ENCODE data around the gene PRDM16. TPM values are rescaled to one million over a fixed set of nuclear protein-coding genes. Genes with fewer than 3 reads are reported as not detected.

Gene PRDM16
- total RNA-seq, 1 experiment from 2014 or later: 0.17 TPM

DNA sequence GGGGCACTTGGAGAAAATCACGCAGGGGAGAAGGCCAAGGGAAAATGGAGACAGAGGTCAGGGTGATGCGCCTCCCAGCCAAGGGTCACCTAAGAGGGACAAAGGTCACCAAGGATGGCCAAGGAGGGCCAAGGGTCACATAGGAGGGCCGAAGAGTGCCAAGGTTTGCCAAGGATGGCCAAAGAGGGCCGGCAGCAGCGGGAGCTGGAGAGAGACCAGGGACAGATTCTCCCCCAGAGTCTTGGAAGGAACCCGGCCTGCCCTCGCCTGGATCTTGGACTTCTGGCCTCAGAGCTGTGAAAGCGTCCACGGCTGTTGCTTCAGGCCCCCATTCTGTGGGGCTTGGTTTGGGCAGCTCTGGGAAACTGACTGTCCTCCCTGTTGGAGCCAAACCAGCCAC is 359.9 kb downstream of the PRDM16 start:
- Mint-ChIP-seq H3K27ac (no peak overlapping the region), H3K36me3 (ENCODE audit: insufficient read depth in 1 of 3, low read depth in 3 of 3) (no peaks in the 10 kb centered on the region), H3K9me3 (no peaks in the 10 kb centered on the region; a peak in 1 of 5 replicates), H3K4me1 (peaks cover 0 to 16% of the 10 kb centered on the region in 2 experiments; a peak in 3 of 4 replicates), H3K4me3 (no peak overlapping the region), H3K27me3 (ENCODE audit: low read depth) (no peaks in the 10 kb centered on the region)
- Histone ChIP-seq H3K4me2 (ENCODE audit: insufficient read depth, insufficient read length, low read length) (no peak overlapping the region), H3K4me1 (ENCODE audit: insufficient read depth, low read length) (no peaks in the 10 kb centered on the region), H4K20me1 (ENCODE audit: control insufficient read depth, insufficient read depth, insufficient read length) (no peaks in the 10 kb centered on the region), H3K23me2 (ENCODE audit: insufficient read length, low read depth, low read length, poor library complexity, severe bottlenecking) (peaks cover 3% of the 10 kb centered on the region), H3K14ac (ENCODE audit: insufficient read depth, low read length) (no peak overlapping the region), H3K79me1 (ENCODE audit: insufficient read depth, low read depth, low read length, poor library complexity, severe bottlenecking) (no peaks in the 10 kb centered on the region), H3K9me3 (ENCODE audit: control insufficient read depth, low read depth, low read length) (no peaks in the 10 kb centered on the region), H3K27ac (ENCODE audit: insufficient read length, low read depth, low read length) (no peak overlapping the region), H2BK5ac (ENCODE audit: insufficient read length, low read length) (no peak overlapping the region), H3K56ac (ENCODE audit: insufficient read length, low read depth, low read length) (no peak overlapping the region), H3K9ac (ENCODE audit: extremely low read depth, insufficient read length, low read length) (no peak overlapping the region), H2BK20ac (ENCODE audit: low read depth, low read length, poor library complexity, severe bottlenecking) (no peak overlapping the region), H3K79me2 (ENCODE audit: insufficient read depth, low read length) (no peaks in the 10 kb centered on the region), H3K23ac (ENCODE audit: insufficient read length, low read depth, low read length) (no peak overlapping the region), H2BK15ac (ENCODE audit: low read depth, low read length) (no peak overlapping the region), H3K18ac (ENCODE audit: insufficient read length, low read depth, low read length) (no peak overlapping the region), H3T11ph (ENCODE audit: low read length) (no peak overlapping the region), H2BK12ac (ENCODE audit: insufficient read length, low read depth, low read length) (no peak overlapping the region), H2AK5ac (ENCODE audit: insufficient read length, low read length) (no peak overlapping the region), H3K27me3 (ENCODE audit: insufficient read depth, low read length) (no peaks in the 10 kb centered on the region), H2AFZ (ENCODE audit: low read length) (no peak overlapping the region), H4K5ac (ENCODE audit: insufficient read length, low read depth, low read length) (no peak overlapping the region), H2BK120ac (ENCODE audit: low read depth, low read length, poor library complexity, severe bottlenecking) (no peak overlapping the region), H4K91ac (ENCODE audit: insufficient read length, low read depth, low read length) (no peak overlapping the region), H3K4ac (ENCODE audit: low read depth, low read length) (no peak overlapping the region), H4K8ac (replicated peaks; ENCODE audit: insufficient read length, low read depth, low read length) (no peak overlapping the region)
- WGBS (ENCODE audit: extremely low coverage, insufficient read length, low lambda C conversion rate): no CpG with 5 or more reads among the region's 9 CpGs
- no peak for DNase-seq
- TF ChIP-seq CTCF (conservative IDR thresholded peaks at IDR 0.05): no peak

Data from H9 (cell line).